Left renal pelvis (tissue), 4 donors: ENCODE results near the gene LHPP. TPM values are rescaled to one million over a fixed set of nuclear protein-coding genes. Genes with fewer than 3 reads are reported as not detected.

Experiments used
- DNase-seq, 4 donors: peaks; one replicate each; pipeline ENCODE4 v3.0.0-alpha.2; 2013; ENCODE audit warnings: low read depth in 4 of 4, low spot score in 3 of 4
- polyA plus RNA-seq, 4 donors: library from polyadenylated mRNA; unstranded; fragments of 120-200 nt; gene quantifications; one replicate each; pipeline ENCODE4 v1.2.1, GENCODE V29; 2013; ENCODE audit not compliant: insufficient read length in 4 of 4

LHPP gene
- polyA plus RNA-seq, 4 donors: 15.7 to 23.9 (median 16.6) TPM

DNA sequence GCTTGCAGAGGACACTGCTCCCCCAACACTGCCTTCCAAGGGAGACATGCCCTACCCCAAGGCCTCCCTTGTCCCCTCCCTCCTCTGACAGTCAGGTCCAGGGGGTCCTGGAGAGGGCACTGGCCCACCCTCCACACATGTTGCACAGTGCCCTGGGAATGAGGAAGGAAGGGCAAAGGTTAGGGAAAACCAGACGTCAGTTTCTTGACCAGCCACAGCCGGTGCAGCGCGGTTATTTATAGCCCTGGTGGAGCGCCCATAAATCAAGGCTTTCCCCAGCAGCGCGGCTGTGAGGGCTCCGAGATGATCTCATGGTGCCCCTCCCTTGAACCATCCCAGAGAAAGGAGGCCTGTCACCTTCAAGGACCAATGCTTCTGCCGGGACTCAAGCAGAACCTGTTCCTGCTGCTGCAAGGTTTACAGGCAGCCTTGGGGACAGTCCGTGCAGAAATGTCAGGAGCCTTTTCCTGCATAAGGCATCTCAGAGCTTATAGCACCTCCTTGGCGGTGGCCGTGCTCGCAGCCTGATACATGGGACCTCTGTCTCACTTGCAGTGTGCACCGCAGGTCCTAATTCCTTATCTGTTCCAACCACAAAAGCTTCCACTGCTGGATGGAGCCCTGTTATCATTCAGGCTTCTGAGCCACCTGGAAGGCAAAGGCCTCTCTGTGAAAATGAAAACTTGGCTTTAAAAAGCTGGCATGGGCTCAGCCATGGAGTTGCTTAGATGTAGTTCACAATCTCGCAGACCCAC, 127.3 kb downstream of the LHPP start:
- peak; percentile 68 to 84 (median 72) for DNase-seq

DNA sequence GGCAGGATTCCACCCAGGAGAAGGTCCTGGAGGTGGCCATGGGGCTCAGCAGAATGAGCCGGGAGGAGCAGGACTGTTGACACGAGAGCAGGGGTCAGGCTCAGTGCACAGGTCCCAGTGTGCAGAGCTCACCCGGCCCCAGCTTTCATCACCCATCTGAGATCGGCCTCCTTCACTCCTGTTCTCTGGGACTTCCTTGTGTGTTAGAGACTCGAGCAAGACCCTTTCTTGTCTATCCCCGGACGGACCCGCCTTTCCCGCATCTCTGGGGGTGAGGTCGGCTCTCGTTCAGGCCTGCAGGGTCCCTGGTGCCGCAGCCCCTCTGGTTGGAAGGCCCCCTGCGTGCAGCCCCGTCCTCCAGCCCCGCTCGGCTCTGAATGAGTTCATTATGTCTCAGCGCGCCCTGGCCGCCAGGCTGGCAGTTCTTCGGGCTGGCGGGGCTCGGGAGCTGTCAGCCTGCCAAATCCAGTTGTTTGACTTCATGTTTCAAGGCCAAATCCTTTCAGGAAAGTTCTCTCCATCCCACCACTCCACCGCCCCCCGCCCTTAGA, 127.9 kb downstream of the LHPP start:
- DNase-seq: no peak

DNA sequence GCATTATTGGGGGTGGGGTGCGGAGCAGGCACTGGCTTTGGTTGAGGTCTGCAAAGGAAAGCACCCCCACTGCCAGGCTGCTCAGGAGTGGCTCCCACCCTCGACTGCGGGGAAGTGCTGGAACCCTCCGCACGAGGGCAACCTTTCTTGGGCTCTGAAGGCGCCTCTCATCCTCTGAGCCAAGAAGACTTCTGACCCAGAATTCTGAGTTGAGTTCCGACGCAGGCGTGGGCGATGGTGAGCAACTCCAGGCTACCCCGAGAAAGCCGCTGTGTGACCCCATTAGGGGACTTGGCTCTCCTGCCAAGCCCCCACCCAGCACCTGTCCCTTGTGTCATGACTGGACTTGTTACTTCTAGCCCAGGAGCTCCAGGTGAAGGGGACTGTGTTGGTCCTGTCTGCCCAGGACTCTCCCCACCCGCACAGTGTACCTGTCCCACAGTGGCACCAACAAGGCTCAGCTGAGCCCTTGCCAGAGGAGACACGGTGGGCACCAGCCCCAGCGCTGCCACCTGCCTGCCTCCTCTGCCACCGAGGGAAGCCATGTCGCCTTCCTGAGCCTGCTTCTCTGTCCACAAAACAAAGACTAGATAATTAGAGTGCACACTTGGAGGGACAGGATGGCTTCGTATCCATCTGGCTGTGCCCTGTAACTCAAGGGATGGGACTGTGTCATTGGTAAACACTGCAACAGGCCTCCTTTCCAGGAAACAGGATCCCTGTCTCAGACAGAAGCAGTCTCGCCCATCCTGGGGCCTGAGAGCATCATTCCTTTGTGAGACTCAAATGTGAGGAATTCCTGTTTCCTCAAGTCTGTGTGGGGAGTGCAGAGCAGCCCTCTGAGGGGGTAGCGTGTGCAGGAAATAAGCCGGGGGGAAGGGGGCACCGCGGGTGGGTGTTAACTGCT, 128.8 kb downstream of the LHPP start:
- DNase-seq: no peak

DNA sequence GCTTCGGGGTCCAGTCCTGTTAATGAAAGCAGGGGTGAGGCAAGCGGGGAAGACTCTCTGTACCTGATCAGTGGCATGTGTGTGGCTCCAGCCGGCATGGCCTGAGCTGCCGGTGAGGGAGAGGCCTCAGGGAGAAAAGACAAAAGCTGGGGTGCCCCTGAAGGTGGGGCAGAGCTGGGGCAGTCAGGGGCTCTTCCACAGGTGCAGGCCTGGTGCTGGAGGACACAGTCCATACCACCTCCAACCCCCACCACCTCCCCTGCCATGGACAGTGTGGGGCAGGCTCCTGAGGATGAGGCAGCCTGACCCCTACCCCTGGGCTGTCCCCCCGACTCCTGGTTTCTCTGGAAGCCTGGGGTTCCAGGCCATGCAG, 129.5 kb downstream of the LHPP start:
- no peak for DNase-seq

DNA sequence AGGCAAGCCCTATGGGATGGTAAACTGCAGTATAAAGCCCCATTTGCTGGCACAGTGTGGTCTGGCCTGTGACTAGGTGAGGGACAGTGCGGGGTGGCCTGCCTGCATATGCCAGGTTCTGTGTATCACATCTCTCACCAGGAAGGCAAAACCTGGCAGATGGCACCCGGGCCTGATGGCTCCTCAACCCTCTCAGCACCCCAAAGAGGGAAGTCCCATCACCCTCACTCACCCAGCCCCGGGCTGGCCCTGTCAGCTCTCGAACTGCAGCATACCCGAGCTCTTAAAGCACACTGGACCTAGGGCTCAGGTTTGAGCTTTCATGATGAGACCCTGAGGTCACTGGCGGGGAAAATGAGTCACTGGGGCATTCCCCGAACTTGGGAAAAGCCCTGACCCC, 130.5 kb downstream of the LHPP start:
- DNase-seq: no peak

DNA sequence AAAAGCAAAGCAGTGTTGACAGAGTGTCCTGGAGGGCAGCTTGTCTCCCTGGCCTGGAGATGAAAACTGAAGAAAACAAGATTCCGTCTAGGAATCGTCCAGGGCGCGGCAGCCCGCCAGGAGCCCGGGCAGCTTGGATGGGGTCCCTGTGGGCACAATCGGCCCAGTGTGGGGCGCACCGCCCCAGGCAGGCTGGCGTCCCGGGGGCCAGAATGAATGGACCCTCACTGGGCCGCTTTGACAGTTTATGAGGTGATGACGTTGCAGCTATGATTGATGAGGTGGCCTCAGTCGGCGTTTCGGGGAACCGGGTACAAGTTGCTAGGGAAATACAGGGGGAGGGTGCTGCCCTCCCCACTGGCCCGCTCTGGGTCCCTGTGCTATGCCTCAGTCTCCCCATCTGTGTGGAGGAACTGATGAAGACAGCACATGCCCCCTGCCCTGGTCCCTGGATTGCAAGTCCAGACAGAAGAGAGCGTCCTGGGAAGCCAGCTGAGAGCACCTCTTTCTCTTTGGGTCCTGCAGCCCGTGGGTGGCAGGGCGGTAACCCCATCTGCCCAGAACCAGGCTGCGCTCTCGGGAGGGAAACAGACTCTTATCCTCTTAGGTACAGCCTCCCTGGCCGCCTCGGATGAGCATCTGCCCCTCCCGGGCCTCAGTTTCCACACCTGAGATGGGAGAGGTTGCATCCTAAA, 131.3 kb downstream of the LHPP start:
- DNase-seq: no peak

DNA sequence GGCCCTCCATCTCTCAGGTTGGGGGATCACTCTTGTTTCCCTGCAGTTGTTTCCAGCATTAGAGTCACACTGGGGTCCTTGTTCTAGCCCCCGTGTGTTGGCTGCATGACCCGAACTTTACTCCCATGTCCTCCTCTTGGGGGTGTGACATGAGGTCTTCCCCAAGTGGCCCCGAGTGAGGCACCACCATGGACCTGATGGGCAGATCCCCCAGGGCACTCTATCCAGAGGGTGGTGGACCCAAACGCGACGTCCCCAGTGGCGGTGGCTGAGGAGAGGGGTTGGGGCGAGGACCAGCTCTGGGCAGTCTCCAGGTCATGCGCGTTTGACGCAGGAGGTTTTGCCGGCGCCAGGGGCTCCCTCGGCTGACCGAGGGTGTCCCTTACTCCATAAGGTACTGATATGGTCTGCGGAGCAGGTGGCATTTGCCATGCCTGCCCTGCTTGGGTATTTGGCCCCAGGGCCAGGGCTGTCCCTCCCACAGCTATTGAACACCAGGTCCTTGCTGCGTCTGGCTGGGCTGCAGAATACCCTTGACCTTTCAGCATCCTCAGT, 131.9 kb downstream of the LHPP start:
- DNase-seq: no peak

DNA sequence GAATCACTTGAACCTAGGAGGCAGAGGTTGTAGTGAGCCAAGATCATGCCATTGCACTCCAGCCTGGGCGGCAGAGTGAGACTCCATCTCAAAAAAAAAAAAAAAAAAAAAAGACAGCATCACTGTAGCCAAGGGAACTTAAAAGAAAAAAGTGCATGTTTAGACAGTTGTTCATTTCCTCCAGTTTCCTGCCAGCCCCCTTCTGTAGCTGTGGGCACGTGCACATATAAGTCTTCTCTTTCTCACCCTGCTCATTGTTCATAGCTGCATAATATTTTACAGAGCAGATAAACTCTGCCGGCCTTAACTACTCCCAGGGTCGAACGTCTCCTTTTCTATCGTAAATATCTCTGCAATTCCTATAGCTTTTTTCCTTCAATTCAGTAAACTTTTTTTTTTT, 132.6 kb downstream of the LHPP start:
- no peak for DNase-seq

DNA sequence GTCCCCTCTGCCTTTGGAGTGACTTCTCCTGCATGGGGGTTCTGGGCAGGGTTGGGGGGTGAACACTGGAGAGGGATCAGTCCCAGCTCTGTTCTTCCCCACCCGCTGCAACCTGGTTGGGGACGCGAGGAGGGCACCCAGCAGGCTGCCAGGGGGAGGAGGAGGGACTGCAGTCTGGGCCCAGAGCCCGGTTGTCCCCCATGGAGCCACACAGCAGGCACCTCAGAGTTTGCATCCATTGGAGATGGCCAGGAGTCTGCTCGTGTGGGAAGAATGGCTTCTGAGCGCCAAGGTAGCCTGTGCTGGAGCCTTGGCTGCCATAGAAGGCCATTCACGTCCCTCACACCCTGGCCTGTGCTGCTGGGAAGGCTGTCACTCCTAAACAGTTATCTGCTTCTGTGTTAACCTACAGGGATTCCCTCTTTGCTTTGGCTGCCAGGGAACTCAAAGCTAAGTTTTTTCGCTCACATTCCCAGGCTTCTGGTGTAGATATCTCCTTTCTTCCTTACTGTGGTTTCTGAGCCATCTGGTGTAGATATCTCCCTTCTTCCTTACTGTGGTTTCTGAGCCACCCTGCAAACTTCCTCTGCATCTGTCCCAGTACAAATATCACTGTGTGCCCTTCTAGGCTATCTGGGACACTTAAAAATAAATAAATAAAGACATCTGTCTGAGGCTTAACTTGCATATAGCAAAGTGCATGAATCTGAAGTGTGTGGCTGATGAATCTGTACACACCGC, 133.7 kb downstream of the LHPP start:
- DNase-seq: no peak

DNA sequence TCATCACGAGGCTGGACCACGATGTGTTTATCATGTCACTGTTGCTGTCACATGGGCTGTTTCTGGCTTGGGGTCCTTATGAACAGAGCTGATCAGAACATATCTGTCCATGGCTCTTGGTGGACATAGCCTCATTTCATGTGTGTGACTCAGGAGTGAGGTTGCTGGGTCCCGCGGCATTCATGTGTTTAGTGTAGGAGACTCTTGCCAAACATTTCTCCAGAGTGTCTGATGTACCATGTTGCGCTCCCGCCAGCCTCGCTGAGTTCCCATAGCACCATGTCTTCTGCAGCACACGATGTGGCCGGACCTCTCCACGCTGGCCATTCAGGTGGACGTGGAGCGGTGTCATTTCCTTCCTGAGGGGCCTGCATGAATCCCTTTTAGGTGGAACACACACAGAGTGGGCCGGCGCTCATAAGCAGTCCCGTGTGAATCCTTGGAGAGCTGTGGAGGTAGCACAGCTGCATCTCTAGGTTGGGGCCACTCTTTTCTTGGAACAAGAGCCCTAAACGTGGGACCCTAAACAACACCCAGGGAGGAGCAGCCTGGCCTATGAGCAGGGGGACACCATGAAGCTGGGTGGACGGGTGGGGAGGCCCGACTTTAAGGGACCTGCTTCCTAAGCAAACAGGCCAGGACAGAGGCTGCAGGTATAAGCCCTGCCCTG, 134.6 kb downstream of the LHPP start:
- DNase-seq: no peak

DNA sequence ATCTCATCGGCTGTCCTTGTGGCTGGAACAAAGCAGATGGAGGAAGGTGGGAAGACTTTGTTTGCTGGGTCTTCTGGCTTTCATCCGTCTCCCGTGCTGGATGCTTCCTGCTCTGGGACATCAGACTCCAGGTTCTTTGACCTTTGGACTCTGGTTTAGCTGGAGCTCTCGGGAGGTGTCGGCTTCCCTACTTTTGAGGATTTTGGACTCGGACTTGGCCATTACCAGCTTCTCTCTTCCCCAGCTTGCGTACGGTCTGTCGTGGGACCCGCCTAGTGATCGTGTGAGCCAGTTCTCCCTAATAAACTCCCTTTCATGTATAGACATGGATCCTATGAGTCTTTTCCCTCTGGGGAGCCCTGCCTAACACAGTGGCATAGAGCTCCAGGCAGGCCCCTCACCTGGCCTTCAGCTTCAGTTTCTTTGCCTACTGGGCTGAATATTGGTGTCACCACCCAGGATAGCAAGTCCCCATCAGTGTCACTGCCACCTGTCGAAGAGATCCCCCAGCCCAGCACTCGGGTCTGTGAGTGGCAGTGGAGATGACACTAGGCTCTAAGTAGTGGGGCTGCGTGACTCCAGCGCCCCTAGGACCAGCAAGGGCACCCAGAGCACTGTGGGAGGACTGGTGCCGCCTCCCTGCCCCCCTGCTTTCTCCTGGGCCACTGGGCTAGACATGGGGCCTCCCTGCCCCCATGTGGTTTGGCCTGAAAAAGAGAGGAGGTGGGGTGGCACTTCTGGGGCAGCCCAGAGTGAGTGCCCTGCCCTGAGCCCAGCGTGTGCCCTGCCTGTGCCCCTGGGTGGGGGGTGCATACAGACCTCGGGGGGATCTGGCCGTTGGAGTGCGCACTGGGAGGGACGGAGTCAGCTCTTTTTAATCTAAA, 135.6 kb downstream of the LHPP start:
- DNase-seq: no peak

DNA sequence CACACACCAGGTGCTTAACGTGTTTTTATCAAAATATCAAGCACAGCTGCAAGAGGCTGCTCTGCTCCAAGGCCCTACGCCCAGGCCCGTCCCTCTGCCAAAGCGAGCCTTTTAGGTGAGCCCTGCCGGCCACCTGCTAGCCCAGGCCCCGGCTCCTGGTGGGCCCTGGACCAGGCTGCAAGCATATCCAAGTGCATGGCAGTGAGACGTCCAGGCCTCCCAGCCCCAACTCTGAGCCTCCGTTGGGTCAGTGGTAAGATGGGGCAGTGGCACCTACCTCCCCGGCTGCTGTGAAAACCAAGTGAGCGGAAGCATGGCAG, 136.2 kb downstream of the LHPP start:
- DNase-seq: no peak

DNA sequence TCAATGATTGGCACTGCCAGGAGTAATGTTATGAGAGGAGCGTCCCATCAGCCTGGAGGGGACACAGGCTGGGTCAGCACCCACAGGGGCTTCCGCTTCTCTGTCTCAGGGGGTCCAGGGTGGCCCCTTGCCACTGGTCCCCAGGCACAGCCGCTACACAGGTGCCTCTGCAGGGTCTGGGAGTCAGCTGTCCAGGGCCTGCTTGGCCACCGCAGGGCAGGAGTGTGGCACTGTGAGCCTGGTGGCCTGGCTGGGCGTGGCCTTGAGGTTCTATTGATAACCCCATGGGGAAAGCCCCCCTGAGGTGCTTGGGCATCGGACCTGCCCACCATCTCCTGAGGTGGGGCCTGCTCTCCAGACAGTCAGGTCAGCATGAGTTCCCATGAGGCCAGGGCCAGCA, 136.6 kb downstream of the LHPP start:
- no peak for DNase-seq

DNA sequence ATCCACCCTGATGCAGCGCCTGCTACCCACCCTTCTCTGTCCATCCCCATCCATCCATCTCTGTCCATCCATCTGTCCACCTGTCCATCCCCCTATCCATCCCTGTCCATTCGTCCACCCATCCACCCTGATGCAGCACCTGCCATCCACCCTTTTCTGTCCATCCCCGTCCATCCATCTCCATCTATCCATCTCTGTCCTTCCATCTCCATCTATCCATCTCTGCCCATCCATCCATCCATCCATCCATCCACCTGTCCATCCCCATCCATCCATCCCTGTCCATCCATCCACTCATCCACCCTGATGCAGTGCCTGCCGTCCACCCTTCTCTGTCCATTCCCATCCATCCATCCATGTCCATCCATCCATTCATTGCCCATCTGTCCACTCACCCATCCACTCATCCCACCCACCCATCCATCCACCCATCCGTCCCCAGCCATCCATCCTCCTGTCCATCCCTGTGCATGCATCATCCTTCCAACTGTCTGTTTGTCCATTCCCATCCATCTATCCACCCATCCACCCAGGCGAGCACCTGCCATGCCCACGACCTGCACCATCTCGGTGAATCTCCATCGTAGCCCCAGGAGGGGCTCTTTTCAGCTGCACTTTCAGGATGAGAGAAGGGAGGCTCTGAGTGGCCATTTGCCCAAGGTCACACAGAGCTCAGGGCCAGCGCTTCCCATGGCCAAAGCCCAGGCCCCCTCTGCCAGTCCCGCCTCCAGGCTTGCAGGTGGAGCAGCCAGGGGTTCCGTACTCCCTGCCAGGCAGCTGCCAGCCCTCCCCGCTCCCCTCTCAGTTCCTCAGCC, 137.4 kb downstream of the LHPP start:
- DNase-seq: no peak

DNA sequence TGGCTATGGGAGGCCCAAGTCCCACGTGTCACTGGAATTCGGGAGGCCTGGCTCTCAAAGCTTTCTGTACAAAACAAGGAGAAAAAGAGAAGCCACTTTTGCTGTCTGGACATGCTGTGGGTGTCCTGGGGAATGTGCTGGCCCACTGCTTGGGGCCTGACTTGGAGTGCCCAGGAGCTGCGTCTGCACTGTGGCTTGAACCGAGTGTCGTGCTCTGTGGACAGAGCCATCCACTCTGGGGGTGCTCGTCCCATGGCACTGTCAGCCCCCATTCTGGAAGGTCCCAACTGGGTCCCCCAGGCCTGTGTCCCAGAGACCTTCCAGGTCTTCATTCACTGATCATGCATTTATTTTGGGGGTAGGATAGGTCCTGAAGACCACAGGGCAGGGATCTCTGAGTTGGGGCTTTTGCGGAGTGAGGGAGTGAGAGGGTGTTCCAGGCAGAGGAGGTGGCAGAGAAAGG, 138.0 kb downstream of the LHPP start:
- no peak for DNase-seq

DNA sequence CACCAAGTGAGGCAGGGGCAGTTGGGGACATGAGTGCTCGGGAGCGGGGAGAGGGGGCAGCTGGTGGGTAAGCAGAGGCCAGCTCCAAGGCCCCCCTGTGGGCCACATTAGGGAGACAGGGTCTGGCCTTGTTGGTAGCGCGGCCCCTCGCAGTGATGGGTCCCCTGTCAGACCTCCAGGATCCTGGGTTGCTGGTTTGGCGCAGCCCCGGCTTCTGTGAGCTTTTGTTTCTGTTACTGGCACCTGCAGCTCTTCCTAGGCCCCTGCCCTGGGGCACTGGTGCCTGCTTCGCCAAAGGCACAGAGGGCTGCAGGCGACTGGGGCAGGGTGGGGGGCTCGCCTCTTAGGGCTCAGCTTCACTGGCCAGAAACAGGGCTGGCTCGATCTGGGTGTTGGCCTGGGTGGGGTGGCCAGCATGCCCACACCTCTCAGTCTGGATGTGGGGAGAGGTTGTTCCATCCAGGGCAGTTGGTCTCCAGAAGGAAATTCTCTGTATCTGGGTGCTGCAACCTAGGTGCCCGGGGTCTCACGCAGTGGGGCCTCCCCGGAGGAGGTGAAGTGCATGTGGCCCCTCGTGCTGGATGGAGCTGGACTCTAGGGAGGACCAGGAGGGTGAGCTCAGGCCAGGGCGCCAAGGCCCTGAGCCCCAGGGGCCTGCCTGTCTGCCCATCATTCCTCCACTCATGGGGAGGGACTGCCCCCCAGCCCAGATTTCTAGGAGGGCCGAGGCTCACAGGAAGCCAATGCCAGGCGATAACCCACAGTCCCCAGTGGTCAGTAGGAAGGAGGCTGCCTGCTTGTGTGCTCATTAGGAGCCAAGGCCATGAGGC, 138.6 kb downstream of the LHPP start:
- DNase-seq: no peak

DNA sequence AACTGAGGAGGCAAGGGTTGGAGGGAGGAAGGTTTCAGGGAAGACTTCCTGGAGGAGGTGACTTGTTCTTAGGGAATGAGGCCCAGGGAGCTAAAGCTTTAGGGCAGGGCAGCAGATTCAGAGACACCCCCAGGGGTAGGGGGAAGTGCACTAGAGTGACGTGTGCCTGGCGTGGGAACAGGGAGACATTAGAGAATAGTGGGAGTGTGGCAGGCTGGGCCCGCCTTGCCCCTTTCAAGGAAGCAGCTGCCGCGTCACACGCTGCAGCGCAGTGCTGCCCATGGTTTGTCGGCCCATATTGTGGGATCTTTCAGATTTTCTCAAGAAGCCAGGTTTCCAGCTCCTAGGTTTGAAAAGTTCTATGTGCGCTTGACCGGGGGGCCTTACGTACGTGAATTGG, 139.4 kb downstream of the LHPP start:
- no peak for DNase-seq
